ENCODE data around the gene ACP1.

ACP1 gene

DNA sequence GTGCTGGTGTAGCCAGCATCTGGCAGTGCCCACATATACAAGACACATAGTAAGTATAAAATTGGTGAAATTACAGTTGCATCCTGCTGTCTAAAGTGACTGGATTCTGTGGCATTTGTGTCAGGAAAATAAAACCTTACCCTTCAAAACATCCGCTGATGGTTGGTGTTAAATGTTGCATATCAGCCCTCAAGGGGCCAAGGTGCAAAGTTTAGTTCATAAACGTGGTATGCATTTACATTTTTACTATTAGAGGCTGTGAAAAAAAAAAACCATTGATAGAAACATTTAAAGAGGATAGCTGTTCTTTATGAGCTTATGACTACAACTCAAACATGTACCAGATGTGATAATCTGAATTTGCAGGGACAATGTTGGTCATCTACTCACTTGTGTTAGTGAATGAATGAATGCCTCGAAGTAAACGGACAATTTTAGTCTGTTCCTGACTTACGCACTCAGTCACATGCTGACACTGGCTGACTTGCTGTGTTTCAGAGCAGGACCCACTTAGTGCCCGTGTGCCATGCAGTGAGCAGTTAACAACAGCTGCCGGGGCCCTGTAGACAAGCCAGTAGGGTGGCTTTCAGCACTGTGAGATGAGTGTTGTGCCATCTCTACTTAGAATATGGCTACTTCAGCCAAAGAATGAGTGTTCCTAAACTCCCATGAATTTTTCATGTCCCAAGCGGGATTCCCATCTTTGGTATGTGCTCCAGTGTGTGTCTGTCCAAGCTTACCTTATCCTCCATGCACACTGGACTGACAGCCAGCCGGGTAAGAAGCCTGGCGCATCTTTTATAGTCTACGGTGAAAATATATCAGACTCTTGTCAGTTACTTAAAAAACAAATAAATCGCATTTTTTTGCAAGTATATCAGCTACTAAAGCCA lies 17.9 kb downstream of the ACP1 start:
- no peak for DNase-seq

DNA sequence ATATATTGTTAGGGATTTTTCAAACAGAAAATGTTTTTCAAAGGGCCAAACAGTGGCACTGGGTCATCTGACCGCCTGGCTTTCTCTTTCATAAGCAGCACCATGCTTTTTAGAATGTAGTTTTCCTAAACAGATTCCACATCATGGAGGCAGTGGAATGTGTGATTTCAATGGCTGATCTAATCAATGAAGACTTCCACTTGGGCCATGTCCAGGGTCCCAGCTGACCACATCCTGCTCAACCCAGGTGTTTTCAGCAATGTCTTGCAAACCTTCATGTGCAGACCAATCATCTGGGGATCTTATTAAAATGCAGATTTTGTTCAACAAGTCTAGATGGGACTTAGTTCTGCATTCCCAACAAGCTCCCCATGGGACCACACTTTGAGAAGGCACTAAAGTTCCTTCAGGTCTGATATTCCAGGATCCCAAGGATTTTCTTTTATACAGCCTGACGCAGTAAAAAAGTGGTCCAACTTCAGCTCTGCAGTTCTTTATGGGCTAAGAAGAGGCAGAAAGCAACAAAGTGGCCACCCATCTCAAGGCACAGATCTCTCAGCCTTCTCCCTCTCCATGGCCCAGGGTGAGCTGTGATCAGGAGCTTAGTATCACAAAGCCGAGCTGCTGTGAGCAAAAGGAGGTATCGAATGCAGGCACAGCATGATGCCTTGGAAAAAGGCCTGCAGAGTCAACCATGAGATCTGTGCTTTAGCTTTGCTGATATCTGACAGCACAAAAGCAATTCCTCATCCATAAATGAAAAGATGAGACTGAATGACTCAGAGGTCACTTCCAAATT lies 19.4 kb downstream of the ACP1 start:
- no peak for DNase-seq

DNA sequence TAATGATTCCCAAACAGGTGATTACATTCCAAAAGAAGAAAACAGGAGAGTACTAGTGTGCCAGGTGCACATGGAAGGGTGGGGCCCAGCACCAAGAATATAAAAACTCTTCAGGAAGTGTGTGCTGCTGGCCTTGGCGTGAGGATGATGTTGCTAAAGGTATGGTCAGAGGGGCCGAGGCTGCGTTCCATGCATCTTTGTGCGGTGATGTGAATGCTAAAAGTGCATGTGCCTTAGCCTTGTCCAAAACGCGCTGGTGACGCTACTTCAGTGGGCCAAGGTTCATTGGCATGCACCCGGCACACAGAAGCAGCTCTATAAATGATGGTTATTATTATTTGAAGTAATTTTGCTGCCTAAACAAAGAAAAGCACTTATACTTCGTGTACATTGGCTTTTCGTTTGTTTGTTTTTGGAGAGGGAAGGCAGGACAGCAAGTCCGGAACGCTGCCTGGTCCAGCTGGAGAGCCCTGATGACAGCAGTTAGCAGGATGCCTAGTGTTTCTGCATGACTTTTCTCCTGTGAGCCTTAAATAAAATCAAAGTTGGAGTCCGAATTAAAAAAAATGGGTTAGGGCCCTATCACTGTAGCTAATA lies 20.2 kb downstream of the ACP1 start:
- no peak for DNase-seq

DNA sequence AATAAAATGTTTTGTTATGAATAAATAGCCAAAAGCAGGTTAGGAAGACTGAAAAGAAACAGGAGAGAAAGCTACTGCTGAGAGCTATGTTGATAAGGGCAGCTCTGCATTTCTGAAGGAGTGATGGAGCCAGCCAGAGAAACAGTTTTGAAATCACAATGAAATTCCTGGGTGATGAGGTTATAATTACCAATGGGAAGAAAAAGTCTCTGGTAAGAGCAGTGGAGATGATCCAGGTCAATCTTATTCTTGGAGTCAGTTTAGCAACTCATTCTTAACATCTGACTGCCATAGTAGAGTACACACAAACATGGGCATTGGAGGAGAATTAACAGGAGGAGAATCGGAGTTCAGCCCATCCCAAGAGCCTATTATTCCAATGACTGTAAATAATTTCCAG lies 20.8 kb downstream of the ACP1 start:
- DNase-seq: no peak

DNA sequence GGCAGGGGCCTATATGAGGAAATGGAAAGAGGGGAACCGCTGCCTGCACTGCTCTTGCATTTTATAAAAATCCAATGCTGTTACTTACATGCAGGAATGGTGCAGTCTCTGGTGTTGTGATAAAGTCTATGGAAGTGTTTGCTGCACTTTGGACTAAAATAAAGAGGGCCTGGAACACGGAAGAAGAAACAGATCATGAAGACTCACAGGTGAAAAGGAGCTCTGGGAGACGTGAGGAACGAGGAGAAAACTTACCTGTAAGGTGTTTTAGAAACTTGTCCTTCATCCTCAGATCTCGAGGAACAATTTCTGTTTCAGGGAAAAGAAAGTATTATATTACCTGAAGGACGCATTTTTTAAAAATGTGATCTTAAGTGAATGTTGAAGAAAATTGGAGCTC lies 21.3 kb downstream of the ACP1 start:
- DNase-seq: no peak

DNA sequence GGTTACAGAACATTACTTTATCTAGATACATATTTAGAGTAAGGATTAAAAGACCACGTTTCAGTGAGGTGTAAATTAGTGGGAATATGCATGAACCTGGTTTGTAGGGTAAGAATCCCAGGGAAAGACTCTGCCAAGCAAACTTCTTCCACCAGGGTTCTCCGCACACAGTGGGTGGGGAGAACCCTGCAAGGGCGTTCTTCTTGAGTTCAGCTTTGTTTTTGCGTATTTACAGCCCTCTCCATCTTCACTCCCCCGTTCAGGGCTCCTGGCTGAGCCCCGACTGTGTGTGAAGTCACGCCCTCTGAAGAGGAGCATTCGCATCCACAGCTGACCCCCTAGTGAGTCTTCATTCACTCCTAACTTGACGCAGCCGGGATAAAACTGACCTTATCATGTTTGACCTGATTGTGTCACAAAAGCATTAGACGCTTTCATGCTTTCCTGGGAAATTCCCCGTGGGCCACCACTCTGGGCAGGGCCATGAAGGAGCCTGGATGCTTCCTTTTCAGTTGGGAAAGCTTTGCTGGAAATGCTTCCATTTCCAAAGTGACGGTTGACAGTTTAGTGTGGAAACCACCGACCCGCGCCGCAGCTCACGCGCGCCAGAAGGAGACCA lies 22.1 kb downstream of the ACP1 start:
- no peak for DNase-seq

DNA sequence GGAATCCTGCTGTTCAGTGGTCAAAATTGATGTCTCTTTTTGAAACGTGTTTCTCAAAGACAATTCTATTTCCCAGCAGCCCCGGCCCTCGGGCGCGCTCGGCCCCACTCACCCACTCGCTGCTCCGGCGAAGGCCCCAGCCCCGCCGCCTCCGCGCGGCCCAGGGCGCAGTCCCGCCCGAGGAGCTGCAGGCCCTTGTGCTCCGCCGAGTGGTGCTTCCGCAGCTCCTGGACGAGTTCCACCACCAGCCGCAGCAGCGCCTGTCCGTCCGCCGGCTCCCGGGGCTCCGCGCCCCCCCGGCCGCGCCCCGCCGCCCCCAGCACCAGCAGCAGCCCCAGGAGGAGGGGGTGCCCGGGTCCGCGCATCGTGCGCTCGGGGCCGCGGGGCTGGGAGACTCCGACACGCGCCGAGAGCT lies 22.7 kb downstream of the ACP1 start:
- no peak for DNase-seq

DNA sequence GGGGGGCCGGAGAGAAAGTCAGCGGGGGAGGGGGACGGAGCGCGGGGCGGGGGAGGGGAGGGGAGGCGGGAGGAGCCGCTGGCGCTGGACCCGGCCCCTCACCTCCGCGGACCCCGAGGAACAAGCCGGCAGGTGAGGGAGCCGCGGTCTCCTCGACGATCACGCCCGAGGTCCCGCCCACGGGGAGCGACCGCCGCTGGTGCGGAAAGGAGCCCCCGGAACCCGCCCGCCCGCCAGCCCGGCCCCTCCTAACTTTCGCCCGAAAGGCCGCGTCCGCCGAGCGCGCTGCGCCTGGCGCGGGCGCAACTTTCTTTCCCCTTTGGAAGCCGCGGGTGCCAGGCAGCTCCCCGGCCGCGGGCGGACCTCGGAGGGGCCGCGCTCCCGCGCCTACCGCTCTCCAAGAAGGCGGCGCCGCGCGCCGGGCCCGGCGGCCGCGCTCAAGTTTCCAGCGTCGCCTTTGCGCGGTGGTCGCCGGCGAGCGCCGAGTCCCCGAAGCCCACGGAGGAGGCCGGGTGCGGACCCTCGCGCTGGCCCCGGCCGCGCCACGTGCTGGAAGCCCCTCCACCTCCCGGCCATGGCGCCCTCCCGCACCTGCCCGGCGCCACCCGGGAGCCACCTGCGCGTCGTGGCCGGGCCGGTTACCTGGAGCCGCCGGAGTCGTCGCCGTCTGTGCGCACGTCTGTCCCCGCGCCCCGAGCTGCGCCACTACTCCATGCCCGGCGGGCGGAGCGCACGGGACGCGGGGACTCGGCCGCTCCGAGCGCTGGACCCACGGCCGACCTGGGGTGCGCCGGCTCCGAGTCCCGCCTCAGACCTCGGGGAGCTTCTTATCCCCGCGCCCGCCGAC lies 23.4 kb downstream of the ACP1 start, which contains the start of gene ALKAL2:
Gene ALKAL2, minus strand, starts transcription at position 181 of the 847 bp plus-strand sequence. CDS start 256 bp downstream, outside the sequence.
- no peak for DNase-seq

DNA sequence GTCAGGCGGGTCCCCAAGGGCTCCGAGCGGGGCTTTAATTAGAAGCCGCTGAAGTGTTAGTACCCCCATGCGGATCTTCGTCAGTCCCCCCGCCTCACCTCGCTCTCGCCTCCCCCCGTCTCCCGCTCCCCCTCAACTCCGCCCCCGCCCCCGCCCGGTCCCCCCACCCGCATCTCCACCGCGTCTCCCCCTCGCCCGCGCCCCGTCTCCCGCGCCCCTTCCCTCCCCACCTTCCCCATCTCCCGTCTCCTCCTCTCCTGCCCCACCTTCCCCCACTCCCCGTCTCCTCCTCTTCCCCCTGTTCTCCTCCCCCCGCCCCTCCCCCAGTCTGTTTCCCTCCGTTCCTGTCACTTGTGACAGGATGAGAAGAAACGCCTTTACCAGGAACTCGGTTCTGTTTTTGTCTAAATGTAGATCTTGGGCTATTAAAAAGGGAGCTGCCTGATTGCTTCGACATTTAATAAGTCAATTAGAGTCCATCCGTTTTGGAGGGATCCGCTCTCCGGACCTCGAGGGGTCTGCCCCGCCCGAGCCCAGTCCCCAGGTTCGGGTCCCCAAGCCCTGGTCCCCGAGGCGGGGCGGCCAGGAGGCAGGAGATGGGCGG lies 24.1 kb downstream of the ACP1 start:
- no peak for DNase-seq

DNA sequence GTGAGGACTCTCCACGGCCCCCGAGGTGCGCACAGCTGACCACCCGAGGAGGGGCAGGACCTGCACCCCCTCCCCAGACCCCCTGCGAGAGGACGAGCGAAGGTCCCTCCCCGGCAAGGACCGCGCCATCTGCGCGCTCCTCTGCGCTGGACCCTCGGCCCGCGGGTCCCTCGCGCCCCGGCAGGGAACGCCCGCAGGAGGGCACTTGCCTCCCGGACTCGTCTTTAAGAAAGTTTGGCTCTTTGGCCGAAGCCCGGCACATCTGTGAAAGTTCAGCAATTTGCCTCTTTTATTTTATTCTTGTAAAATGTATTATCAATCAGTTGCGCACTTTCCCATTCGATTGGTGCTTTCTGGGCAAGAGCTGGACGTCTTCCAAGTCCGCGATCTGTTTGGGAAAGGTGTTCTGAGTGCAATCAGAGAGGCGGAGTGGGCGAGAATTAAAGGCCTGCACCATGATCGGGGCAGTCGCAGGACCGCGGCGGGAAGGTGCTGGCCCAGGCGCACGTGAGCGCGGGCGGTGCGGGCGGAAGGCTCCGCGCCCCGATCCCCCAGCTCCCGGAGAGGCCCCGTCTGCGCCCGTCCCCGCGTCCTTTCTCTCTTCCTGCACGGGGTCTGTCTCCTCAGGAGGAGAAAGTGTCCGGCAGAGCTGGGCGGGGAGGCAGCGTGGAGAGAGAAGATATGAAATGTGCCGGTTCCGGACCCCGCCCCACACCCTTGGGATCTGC lies 24.8 kb downstream of the ACP1 start:
- no peak for DNase-seq

DNA sequence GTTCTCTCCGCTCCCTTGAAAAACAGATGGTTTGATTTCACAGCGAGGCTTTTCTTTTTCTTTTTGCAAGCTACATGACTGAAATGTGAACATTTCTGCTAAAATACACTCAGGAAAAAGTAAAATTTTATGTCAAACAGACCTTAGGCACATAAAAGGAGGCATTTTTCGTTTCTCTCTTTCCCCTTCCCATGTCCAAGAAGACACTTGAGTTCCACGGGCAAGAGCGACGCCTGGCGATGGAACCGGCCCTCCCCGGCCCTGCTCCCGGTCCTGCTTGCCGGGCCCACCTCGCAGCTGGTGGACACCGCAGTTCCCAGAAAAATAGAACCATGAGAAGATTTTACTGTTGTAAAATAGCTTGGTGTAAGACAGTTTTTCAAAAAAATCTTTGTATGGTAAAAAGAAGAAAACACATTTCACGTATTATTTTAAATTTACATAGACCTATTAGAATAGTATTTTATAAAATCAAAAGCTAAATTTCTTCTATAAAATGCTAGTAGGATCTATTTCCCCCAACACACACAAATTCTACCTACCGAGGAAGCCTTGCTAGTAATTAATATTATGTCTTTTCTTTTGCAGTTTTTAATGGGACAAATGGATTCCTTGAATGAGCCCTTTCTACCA lies 25.5 kb downstream of the ACP1 start:
- DNase-seq: peak; percentile 88

DNA sequence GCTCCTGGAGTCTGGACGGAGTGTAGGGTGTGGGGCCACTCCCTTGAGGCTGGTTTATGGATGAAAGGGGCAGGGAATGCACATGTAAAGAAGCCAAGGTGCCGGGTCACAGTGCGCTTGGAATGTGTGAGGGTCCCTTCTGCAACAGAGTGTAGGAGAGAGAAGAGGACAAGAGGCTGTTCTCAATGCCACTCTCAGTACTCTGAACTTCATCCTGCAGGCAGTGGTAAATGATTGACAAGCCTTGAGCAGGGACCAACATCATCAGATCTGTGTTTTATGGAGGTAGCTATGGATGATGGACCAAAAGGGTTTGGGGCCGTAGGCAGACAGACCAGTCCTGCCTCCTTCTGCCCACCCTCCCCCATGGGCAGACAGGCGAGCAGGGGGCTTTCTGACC lies 30.3 kb downstream of the ACP1 start:
- DNase-seq: no peak

DNA sequence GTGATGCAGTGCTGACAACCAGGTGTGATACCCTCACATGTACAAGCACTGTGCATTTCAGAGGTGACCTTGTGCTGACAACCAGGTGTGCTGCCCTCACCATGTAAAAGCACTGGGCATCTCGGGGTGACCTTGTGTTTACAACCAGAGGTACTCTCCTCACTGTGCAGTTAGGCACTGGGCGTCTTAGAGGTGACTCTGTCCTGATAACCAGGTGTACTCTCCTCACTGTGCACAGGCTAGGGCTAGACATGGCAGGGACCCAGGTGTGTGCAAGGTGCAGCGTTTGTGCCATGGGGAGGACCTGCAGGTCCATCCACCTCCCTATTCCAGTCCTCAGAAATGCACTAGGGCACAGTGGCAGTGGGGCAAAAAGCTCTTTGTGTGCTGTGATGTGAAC lies 31.6 kb downstream of the ACP1 start:
- no peak for DNase-seq

DNA sequence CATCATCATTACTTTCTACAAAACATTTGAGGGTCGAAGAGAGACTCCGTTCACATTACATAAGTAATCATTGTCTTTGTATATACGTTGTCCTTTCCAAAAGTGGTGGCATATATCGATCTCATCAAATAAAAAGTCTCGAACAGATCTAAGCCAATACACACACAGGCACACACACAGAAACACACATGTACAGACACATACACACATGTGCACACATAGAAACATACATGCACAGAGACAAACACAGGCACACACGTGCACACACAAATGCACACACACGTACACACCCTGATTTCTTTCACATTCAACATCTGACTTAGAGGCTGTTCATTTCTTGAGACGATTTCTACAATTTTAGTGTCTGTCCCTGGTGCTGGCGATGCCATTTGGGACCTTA lies 40.6 kb downstream of the ACP1 start:
- no peak for DNase-seq

DNA sequence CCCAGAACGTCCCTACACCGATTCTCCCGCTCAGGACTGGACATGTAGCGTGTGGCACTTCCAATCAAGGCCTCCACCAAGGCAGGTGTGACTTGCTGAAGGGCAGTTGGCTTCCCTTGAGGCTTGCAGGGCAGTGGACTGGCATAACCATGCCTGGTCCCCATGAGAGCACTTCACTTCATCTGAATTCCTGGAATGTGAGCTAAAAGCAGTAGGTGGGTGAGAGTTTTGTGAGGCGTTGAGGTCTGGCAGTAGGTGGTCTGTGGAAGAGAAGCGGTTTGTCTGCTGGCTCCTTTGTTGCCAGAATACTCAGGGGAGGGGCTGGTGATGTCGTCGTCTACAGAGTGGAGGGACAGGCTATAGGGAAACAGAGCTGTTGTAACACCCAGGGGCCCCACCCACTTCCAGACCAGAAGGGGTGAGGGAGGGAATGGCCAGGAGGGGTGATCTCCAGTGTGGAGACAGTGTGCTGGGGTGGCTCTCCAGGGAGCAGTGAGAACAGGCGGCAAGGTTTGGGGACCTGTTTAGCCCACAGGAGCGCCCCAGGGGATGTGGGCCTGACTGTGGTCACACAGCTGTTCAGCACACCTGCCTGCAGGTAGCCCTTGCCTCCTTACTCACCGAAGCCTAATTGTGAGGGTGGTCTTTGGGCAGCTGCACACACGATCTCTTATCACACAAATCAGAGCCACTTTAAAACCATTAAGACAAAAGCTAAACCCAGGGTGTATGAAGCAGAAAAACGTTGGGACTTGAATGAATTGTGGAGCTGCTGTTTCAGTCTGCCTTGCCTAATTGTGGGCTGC lies 44.6 kb downstream of the ACP1 start:
- DNase-seq: no peak

DNA sequence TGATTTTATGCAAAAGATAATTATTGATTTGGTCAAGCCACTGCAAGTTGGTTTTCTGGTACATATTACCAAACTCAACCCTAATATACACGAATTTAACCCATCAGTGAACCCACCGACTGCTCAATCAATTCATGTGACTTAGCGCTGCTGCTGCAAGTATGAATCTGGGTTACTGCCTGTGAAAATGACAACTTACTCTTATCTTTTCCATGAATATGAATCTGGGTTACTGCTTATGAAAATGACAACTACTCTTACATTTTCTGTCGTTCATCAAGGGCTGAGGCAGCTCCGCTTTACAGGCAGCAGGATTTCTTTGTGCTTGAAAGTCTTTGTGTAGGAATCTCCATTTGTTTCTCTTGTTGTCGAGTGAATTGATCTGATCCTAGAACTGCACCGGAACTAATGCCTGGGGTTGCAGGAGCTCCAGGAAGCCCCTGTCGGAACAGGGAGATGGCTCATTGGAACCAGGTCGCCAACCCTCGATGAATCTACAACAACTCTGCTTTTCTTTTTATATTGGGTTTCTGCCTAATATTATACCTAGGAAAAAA lies 45.3 kb downstream of the ACP1 start:
- no peak for DNase-seq

DNA sequence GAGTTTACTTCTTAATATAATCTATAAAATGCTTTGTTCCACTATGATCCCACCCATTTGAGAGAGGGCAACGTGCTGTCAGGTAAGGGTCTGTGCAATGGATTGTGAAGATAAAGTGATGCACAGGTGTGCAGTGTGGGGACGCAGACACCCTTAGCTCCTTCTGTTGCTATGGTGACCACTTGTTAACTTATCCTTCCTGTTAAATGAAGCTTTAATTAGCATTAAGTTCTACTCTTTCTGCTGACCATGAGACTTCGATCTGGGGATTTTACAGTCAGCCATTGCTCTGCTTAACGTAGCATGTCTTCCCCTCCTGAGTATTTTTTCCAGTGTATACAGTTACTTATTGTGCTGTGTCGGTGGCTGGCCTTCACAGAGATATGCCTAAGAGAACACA lies 46.2 kb downstream of the ACP1 start:
- no peak for DNase-seq

DNA sequence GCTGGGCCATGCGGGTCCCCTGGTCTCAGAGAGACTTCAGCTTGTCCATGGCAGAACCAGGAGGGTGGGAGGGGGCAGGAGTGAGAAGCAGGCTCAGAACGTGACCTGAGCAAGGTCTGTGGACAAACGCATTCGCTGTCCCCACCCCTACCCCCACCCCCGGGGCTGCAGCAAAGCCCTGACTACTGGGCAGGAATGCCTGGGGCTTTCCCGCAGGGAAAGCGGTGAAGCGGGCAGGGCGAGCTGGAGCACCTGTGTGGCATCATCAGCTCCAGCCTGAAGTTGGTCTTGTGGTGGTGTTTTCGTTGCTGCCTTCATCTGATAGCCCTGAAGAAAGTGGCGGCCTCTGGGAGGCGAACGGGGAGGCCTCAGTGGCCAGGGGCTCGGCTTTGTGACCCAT lies 49.2 kb downstream of the ACP1 start:
- DNase-seq: no peak
